Retinal pigment epithelial cell (primary cell): ENCODE measurements around the gene ZNF385D.

Experiments used
- DNase-seq: peaks from one replicate; pipeline ENCODE4 v3.0.0-alpha.2; 2010; ENCODE audit warnings: low read depth
- H3K4me3 ChIP-seq: 2 replicates; pipeline ENCODE4 v1.5.1; 2011; ENCODE audit warnings: mild to moderate bottlenecking, low read length, control low read depth, moderate library complexity
- CTCF ChIP-seq: conservative IDR thresholded peaks from 2 replicates; pipeline ENCODE4 v1.5.1; 2011; ENCODE audit warnings: low read depth, low read length, control low read depth, inconsistent platforms

Gene ZNF385D

GRCh38 chr3:21446945-21447475 is 304.0 kb downstream of the ZNF385D start:
- TF ChIP-seq CTCF: no peak
- no peak overlapping the region for H3K4me3 ChIP-seq
- no peak for DNase-seq

DNA sequence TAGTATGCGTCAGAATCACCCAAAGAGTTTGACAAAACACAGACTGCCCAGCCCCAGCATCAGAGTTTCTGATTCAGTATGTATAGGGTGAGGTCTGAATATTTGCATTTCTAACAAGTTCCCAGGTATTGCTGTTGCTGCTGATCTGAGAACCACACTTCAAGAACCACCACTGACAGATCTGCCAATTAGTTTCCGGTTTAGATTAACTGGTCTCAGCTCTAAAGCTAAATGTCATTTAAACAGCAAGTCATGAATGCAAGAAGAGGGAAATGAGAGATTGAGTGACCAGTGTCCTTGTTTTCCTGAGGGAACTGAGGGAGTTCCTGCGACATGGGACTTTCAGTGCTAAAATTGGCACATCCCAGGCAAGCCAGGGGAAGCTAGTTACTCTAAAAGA is 305.0 kb downstream of the ZNF385D start:
- no peak for TF ChIP-seq CTCF
- DNase-seq: no peak
- H3K4me3 ChIP-seq: no peak overlapping the region

GRCh38 chr3:21441821-21442220 is 309.2 kb downstream of the ZNF385D start:
- DNase-seq: no peak
- no peak overlapping the region for H3K4me3 ChIP-seq
- TF ChIP-seq CTCF: no peak

- no peak overlapping the region for H3K4me3 ChIP-seq
These were observed 314.2 kb downstream of the ZNF385D start for GRCh38 chr3:21436835-21437234.

DNA sequence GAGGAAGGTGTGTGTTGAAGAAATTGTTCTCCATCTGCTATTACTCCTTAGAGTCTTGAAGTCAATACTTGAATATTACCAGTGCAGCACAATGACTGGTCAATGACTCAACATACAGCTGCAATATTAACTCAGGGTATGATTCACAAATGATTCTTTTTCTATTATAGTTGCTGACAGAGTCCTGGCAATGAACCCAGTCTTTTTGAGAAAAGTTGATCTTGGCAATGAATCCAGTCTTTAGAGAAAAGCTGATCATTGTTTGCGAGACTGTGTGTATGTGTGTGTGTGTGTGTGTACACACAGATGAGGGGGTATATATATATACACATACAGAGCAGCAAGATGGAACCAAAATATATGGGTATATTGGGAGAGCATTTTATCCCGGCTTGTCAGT is 315.1 kb downstream of the ZNF385D start:
- DNase-seq: peak; percentile 98
- no peak overlapping the region for H3K4me3 ChIP-seq

More at GRCh38 chr3:21436835-21437234, 314.2 kb downstream of the ZNF385D start:
- no peak for TF ChIP-seq CTCF
- no peak for DNase-seq

DNA sequence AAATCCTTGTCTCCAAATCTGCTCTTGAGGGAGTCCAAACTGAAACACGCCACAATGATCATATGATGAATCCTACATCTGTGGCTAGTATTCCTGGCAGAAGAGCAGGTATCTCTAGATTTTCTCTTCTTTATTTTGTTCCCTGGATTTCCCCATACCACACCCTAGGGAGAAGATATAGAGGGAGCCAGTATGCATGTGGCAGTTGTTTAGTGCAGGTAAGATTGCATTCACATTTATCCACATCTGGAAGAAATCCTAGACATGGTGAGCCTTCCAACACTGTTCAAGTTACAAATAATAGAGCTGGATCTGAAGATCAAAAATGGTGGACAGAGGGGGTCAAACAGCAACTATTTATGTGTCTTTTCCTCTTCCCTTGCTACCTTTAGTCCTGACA is 316.7 kb downstream of the ZNF385D start:
- DNase-seq: no peak

More for the DNA sequence above, 315.1 kb downstream of the ZNF385D start:
- no peak for TF ChIP-seq CTCF

More for the DNA sequence above, 316.7 kb downstream of the ZNF385D start:
- no peak for TF ChIP-seq CTCF
- H3K4me3 ChIP-seq: no peak overlapping the region
